Kidney (tissue), 14 donors: ENCODE results near the gene KIAA1614. TPM values are rescaled to one million over a fixed set of nuclear protein-coding genes. Genes with fewer than 3 reads are reported as not detected.

Source experiments
- DNase-seq, 5 donors: peaks; one replicate each; pipeline ENCODE4 v3.0.0-alpha.2; 2013 to 2020
- FAIRE-seq: peaks from 2 replicates; lab custom pipeline; 2012; peaks lifted over from hg19 to GRCh38; lab: Jason Lieb, UNC
- H3K27ac ChIP-seq, 2 donors: one replicate each; pipeline ENCODE4 v1.7.0; 2013; ENCODE audit warnings: low read depth in 2 of 2, low read length in 2 of 2, inconsistent platforms in 1 of 2
- H3K27me3 ChIP-seq: one replicate; pipeline ENCODE4 v1.7.1; 2013; ENCODE audit warnings: low read length, inconsistent platforms; ENCODE audit not compliant: control insufficient read depth, insufficient read depth
- H3K36me3 ChIP-seq, 3 donors: one replicate each; pipeline versions ENCODE4 v1.7.0 to v1.7.1; 2013; ENCODE audit warnings: low read length in 3 of 3, control low read depth in 1 of 3, inconsistent platforms in 1 of 3; ENCODE audit not compliant: insufficient read depth in 3 of 3, control insufficient read depth in 2 of 3
- H3K4me1 ChIP-seq, 3 donors: one replicate each; pipeline versions ENCODE4 v1.7.0 to v1.7.1; 2013; ENCODE audit warnings: low read length in 3 of 3, inconsistent platforms in 1 of 3, low read depth in 1 of 3; ENCODE audit not compliant: control insufficient read depth in 2 of 3, insufficient read depth in 2 of 3
- H3K4me3 ChIP-seq, 3 donors: one replicate each; pipeline versions ENCODE4 v1.7.0 to v1.8.1; 2013; ENCODE audit warnings: low read length in 3 of 3, control low read depth in 1 of 3, inconsistent platforms in 1 of 3
- H3K9ac ChIP-seq, 3 donors: one replicate each; pipeline versions ENCODE4 v1.7.0 to v1.7.1; 2013; ENCODE audit warnings: low read length in 3 of 3, control low read depth in 1 of 3, inconsistent platforms in 1 of 3
- H3K9me3 ChIP-seq, 3 donors: one replicate each; pipeline versions ENCODE4 v1.7.0 to v1.7.1; 2013; ENCODE audit warnings: low read length in 3 of 3, control low read depth in 1 of 3, inconsistent platforms in 1 of 3; ENCODE audit not compliant: control insufficient read depth in 2 of 3, insufficient read depth in 1 of 3
- intact Hi-C: fragments of 100-400 bp; cut with DNase I; formaldehyde crosslinking; loops from one replicate; pipeline ENCODE4 v1.11.1; 2022
- polyA plus RNA-seq: library from polyadenylated mRNA; stranded (reverse); fragments of 350-450 nt; fragmentation: Illumina TruSeq; extraction: RNeasy Lipid Tissue Mini Kit (QIAGEN cat#74804); gene quantifications from one replicate; pipeline ENCODE4 v1.2.3, GENCODE V29; 2014; ENCODE audit warnings: low read depth, low replicate concordance; ENCODE audit not compliant: insufficient read depth
- total RNA-seq: library from RNA; stranded (reverse); fragmentation: NEBNext Ultra II Directional; extraction: Animal tissue kit (Norgen Biotek cat#: 25700); gene quantifications from one replicate; pipeline ENCODE4 v1.2.1, GENCODE V29; 2021
- TF ChIP-seq, protein P1 (sequence below): IDR thresholded peaks from 3 replicates; pipeline ENCODE4 v1.5.1; 2012; ENCODE audit warnings: mild to moderate bottlenecking, moderate library complexity, borderline replicate concordance; ENCODE audit not compliant: insufficient read depth; ENCODE audit errors: extremely low read depth
- donor health status: control.
- donor health status: control.
- donor health status: control.
- donor health status: control.
- donor health status: control.
- donor health status: DM: yes; HTN: yes; CAD: no.
- donor health status: Normal renal cell carcinoma (clear cell type).

Gene KIAA1614
- total and polyA plus RNA-seq, 2 donors from 2014 or later, result 5.4 to 12.3 TPM

DNA sequence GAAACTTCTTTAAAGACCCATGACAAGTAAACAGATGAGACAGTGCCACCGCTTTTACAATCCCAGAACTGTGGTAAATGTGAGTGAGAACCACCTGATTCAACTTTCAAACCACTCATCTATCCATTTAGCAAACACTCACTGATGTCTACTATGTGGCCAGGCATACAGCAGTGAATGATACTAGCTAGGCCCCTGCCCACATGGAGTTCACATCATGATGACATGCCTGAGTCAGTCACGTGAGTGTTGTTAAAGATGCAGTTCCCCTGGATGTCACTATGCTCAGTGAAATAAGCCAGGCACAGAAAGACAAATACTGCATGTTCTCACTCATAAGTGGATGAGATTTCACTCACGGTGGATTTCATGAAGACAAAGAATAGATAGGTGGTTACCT is 81.6 kb downstream of the KIAA1614 start:
- DNase-seq (no peak), FAIRE-seq (no peak)
- intact Hi-C loops, result no loop called here
- Histone ChIP-seq H3K9me3 (no peaks in the 10 kb centered on the region), H3K27me3 (no peaks in the 10 kb centered on the region), H3K4me3 (no peak overlapping the region), H3K4me1 (no peaks in the 10 kb centered on the region), H3K9ac (no peak overlapping the region), H3K36me3 (peaks cover 5 to 10% (median 8%) of the 10 kb centered on the region in 3 donors), H3K27ac (no peak overlapping the region)
- TF ChIP-seq, protein P1, sequence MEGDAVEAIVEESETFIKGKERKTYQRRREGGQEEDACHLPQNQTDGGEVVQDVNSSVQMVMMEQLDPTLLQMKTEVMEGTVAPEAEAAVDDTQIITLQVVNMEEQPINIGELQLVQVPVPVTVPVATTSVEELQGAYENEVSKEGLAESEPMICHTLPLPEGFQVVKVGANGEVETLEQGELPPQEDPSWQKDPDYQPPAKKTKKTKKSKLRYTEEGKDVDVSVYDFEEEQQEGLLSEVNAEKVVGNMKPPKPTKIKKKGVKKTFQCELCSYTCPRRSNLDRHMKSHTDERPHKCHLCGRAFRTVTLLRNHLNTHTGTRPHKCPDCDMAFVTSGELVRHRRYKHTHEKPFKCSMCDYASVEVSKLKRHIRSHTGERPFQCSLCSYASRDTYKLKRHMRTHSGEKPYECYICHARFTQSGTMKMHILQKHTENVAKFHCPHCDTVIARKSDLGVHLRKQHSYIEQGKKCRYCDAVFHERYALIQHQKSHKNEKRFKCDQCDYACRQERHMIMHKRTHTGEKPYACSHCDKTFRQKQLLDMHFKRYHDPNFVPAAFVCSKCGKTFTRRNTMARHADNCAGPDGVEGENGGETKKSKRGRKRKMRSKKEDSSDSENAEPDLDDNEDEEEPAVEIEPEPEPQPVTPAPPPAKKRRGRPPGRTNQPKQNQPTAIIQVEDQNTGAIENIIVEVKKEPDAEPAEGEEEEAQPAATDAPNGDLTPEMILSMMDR, result no peak

GRCh38 chr1:180997843-180998504 is 85.3 kb downstream of the KIAA1614 start:
- TF ChIP-seq, protein P1, result no peak
- Histone ChIP-seq H3K9me3 (no peaks in the 10 kb centered on the region), H3K4me3 (no peak overlapping the region), H3K27ac (no peak overlapping the region), H3K36me3 (peaks cover 0 to 8% (median 2%) of the 10 kb centered on the region in 3 donors), H3K27me3 (no peaks in the 10 kb centered on the region), H3K9ac (no peak overlapping the region), H3K4me1 (no peaks in the 10 kb centered on the region)
- intact Hi-C loops, result no loop called here
- no peak for DNase-seq
- no peak for FAIRE-seq

Other genes with a start within 250 kb of the KIAA1614 start
- 18.3 TPM for gene STX6, start 110.0 kb downstream of the KIAA1614 start, total RNA-seq
- gene STX6, start 110.0 kb downstream of the KIAA1614 start, polyA plus RNA-seq, result 9.7 TPM
- 29.3 TPM for gene MR1, start 121.1 kb downstream of the KIAA1614 start, total RNA-seq
- 15.2 TPM for gene MR1, start 121.1 kb downstream of the KIAA1614 start, polyA plus RNA-seq
- 11.0 TPM for gene IER5, start 175.8 kb downstream of the KIAA1614 start, total RNA-seq
- 3.9 TPM for gene IER5, start 175.8 kb downstream of the KIAA1614 start, polyA plus RNA-seq